HepG2 (cell line): ENCODE data around the gene CCDC34. TPM values are rescaled to one million over a fixed set of nuclear protein-coding genes. Genes with fewer than 3 reads are reported as not detected.
A peak's percentile ranks its signal among the peaks of the same experiment; 100 is the strongest.

Experiments used
- ATF4 ChIP-seq, 2 experiments: fragments of 450-650 bp in 1 of 2; sonication (generic) in 1 of 2; formaldehyde crosslinking; IDR thresholded peaks; 2 replicates each; pipeline versions ENCODE4 v1.5.0 to v1.8.0; 2020 to 2022; ENCODE audit warnings: mild to moderate bottlenecking in 1 of 2, missing genetic modification reagents in 1 of 2
- CAMTA2 ChIP-seq: sonication (generic); formaldehyde crosslinking; IDR thresholded peaks from 2 replicates; pipeline ENCODE4 v1.4.0; 2020; ENCODE audit warnings: mild to moderate bottlenecking, missing genetic modification reagents, borderline replicate concordance
- EED ChIP-seq: sonication (generic); formaldehyde crosslinking; IDR thresholded peaks from 2 replicates; pipeline ENCODE4 v1.5.0; 2020; ENCODE audit warnings: mild to moderate bottlenecking, missing genetic modification reagents
- HDAC1 ChIP-seq: sonication (generic); formaldehyde crosslinking; IDR thresholded peaks from 2 replicates; pipeline ENCODE4 v1.5.1; 2020; ENCODE audit warnings: mild to moderate bottlenecking, missing genetic modification reagents
- HIVEP1 ChIP-seq: sonication (generic); formaldehyde crosslinking; IDR thresholded peaks from 2 replicates; pipeline ENCODE4 v1.4.0; 2020; ENCODE audit warnings: mild to moderate bottlenecking, missing genetic modification reagents
- IRX3 ChIP-seq: sonication (generic); formaldehyde crosslinking; IDR thresholded peaks from 2 replicates; pipeline ENCODE4 v1.8.1; 2023; ENCODE audit warnings: mild to moderate bottlenecking, low read depth, missing genetic modification reagents, borderline replicate concordance
- KLF13 ChIP-seq: sonication (generic); formaldehyde crosslinking; IDR thresholded peaks from 2 replicates; pipeline ENCODE4 v1.4.0; 2020; ENCODE audit warnings: mild to moderate bottlenecking, missing genetic modification reagents
- LCORL ChIP-seq, 2 experiments: fragments of 450-650 bp in 1 of 2; sonication (generic) in 1 of 2; formaldehyde crosslinking in 1 of 2; IDR thresholded peaks; 2 replicates each; pipeline versions ENCODE4 v1.5.0 to v1.6.1; 2017 to 2020; ENCODE audit warnings: antibody characterized with exemption in 1 of 2, missing genetic modification reagents in 1 of 2
- RBM22 ChIP-seq: fragments of 200-400 bp; formaldehyde crosslinking; optimal IDR thresholded peaks from 2 replicates; pipeline ENCODE3; 2017; ENCODE audit warnings: mild to moderate bottlenecking, low read length, moderate library complexity
- TERF1 ChIP-seq: sonication (generic); formaldehyde crosslinking; IDR thresholded peaks from 2 replicates; pipeline ENCODE4 v1.8.0; 2022; ENCODE audit warnings: mild to moderate bottlenecking, missing genetic modification reagents, moderate library complexity
- U2AF1 ChIP-seq: fragments of 200-400 bp; formaldehyde crosslinking; optimal IDR thresholded peaks from 2 replicates; pipeline ENCODE3; 2017; ENCODE audit warnings: mild to moderate bottlenecking, low read depth, low read length
- USF2 ChIP-seq, 2 experiments: sonication (generic) in 1 of 2; formaldehyde crosslinking in 1 of 2; IDR thresholded peaks; 2 replicates each; pipeline versions ENCODE4 v1.5.1 to v1.6.1; 2011 to 2020; ENCODE audit warnings: borderline replicate concordance in 1 of 2, low read depth in 1 of 2, low read length in 1 of 2, mild to moderate bottlenecking in 1 of 2, missing genetic modification reagents in 1 of 2, moderate library complexity in 1 of 2
- ZBED4 ChIP-seq: sonication (generic); formaldehyde crosslinking; IDR thresholded peaks from 2 replicates; pipeline ENCODE4 v1.4.0; 2020; ENCODE audit warnings: missing genetic modification reagents, borderline replicate concordance
- ZBTB7A ChIP-seq: sonication (generic); formaldehyde crosslinking; IDR thresholded peaks from 2 replicates; pipeline ENCODE4 v1.8.0; 2022; ENCODE audit warnings: mild to moderate bottlenecking, missing genetic modification reagents
- ZBTB7B ChIP-seq: sonication (generic); formaldehyde crosslinking; IDR thresholded peaks from 2 replicates; pipeline ENCODE4 v1.4.0; 2020; ENCODE audit warnings: missing genetic modification reagents
- ZNF143 ChIP-seq: sonication (generic); formaldehyde crosslinking; IDR thresholded peaks from 2 replicates; pipeline ENCODE4 v1.4.0; 2020; ENCODE audit warnings: missing genetic modification reagents
- ZNF589 ChIP-seq: sonication (generic); formaldehyde crosslinking; conservative IDR thresholded peaks from 2 replicates; pipeline ENCODE4 v1.8.0; 2022; ENCODE audit warnings: mild to moderate bottlenecking, moderate library complexity, missing genetic modification reagents
- ZNF780A ChIP-seq: sonication (generic); formaldehyde crosslinking; IDR thresholded peaks from 2 replicates; pipeline ENCODE4 v1.8.0; 2022; ENCODE audit warnings: mild to moderate bottlenecking, missing genetic modification reagents, moderate library complexity
- ZSCAN30 ChIP-seq: sonication (generic); formaldehyde crosslinking; IDR thresholded peaks from 2 replicates; pipeline ENCODE4 v1.5.0; 2020; ENCODE audit warnings: mild to moderate bottlenecking, missing genetic modification reagents
- polyA plus RNA-seq, 8 experiments: library from polyadenylated mRNA; depleted of rRNA in 3 of 8; stranded (reverse) in 7 of 8; unstranded in 1 of 8; fragments of >200 nt; fragmentation: Illumina TruSeq in 4 of 8; extraction: Trizol in 4 of 8; gene quantifications; 2 replicates each; pipeline versions ENCODE4 v1.2.1 to v1.2.3, GENCODE V29; 2011 to 2016; ENCODE audit warnings: low read depth in 4 of 8, missing spikeins in 1 of 8, mixed read lengths in 1 of 8; ENCODE audit not compliant: insufficient read depth in 1 of 8
- total RNA-seq, 5 experiments: library from RNA; depleted of rRNA; stranded (reverse); fragments of >200 nt; fragmentation: Illumina TruSeq; extraction: Trizol; gene quantifications; 2 replicates each; pipeline ENCODE4 v1.2.3, GENCODE V29; 2016; ENCODE audit warnings: low read depth in 1 of 5

Gene CCDC34
- total and polyA plus RNA-seq, 2 of the 13 experiments (the other 11 are each of a cell fraction or from before 2014, with no cell fraction given), result 7.6 to 34.3 TPM

- peak; percentile 6; the same call in 1 of the 2 replicates for TF ChIP-seq ZBTB7A (CRISPR knock-in tag)
- no peak for TF ChIP-seq CAMTA2
- TF ChIP-seq EED (CRISPR knock-in tag), result no peak
- TF ChIP-seq ZNF143 (CRISPR knock-in tag), result peak; percentile 67
- TF ChIP-seq LCORL (IDR thresholded peaks at IDR 0.05), result no peak
- TF ChIP-seq LCORL (CRISPR knock-in tag; IDR thresholded peaks at IDR 0.05), result no peak
- no peak for TF ChIP-seq IRX3 (CRISPR knock-in tag)
- TF ChIP-seq ZBED4 (CRISPR knock-in tag), result no peak
- 0 out of 2 replicates have a peak, but pooled peaks have one; percentile 17 for TF ChIP-seq USF2 (IDR thresholded peaks at IDR 0.05; ENCODE audit: low read depth, low read length)
- TF ChIP-seq USF2 (CRISPR knock-in tag; IDR thresholded peaks at IDR 0.05; ENCODE audit: borderline replicate concordance), result no peak; the same call in 1 of the 2 replicates
- TF ChIP-seq U2AF1, result no peak
- TF ChIP-seq KLF13, result no peak
- no peak for TF ChIP-seq HIVEP1 (CRISPR knock-in tag)
- no peak for TF ChIP-seq HDAC1 (CRISPR knock-in tag)
- TF ChIP-seq ZBTB7B (CRISPR knock-in tag), result no peak
- peak; percentile 21 for TF ChIP-seq RBM22
- 0 out of 4 replicates have a peak, but pooled peaks of 1 of the 2 experiments have one; percentile 4 for TF ChIP-seq ATF4 (CRISPR knock-in tag; IDR thresholded peaks at IDR 0.05)
- 0 out of 2 replicates have a peak, but pooled peaks have one; percentile 7 for TF ChIP-seq ZNF589 (CRISPR knock-in tag)
- TF ChIP-seq ZNF780A (CRISPR knock-in tag), result no peak
- no peak for TF ChIP-seq ZSCAN30 (CRISPR knock-in tag)
- no peak for TF ChIP-seq TERF1
Measured at GRCh38 chr11:27402450-27402849, 39.4 kb upstream of the CCDC34 start (continued).
